HEK293 (cell line): ENCODE data around the gene PLIN5.

Experiments
- CTCF ChIP-seq: fragments of 450-650 bp; formaldehyde crosslinking; IDR thresholded peaks from 2 replicates; pipeline ENCODE4 v1.5.1; 2016; ENCODE audit warnings: missing biosample characterization, missing genetic modification characterization
- KLF7 ChIP-seq: fragments of 450-650 bp; formaldehyde crosslinking; IDR thresholded peaks from 2 replicates; pipeline ENCODE4 v1.5.1; 2016; ENCODE audit warnings: missing biosample characterization, missing genetic modification characterization, borderline replicate concordance
- RBAK ChIP-seq: fragments of 450-650 bp; formaldehyde crosslinking; IDR thresholded peaks from 2 replicates; pipeline ENCODE4 v1.5.1; 2016; ENCODE audit warnings: missing biosample characterization, missing genetic modification characterization
- TCF7L2 ChIP-seq: IDR thresholded peaks from 2 replicates; pipeline ENCODE4 v1.6.1; 2011; ENCODE audit warnings: low read depth, mild to moderate bottlenecking, inconsistent platforms, low read length, moderate library complexity, borderline replicate concordance
- ZFP41 ChIP-seq: fragments of 450-650 bp; formaldehyde crosslinking; IDR thresholded peaks from 2 replicates; pipeline ENCODE4 v1.5.1; 2016; ENCODE audit warnings: missing biosample characterization, missing genetic modification characterization, borderline replicate concordance
- ZNF140 ChIP-seq: fragments of 450-650 bp; formaldehyde crosslinking; IDR thresholded peaks from 2 replicates; pipeline ENCODE4 v1.5.1; 2016; ENCODE audit warnings: missing biosample characterization, missing genetic modification characterization
- ZNF148 ChIP-seq: fragments of 450-650 bp; formaldehyde crosslinking; IDR thresholded peaks from 2 replicates; pipeline ENCODE4 v1.5.0; 2017; ENCODE audit warnings: missing biosample characterization, missing genetic modification characterization, borderline replicate concordance
- ZNF202 ChIP-seq: fragments of 450-650 bp; formaldehyde crosslinking; IDR thresholded peaks from 2 replicates; pipeline ENCODE4 v1.5.1; 2016; ENCODE audit warnings: missing biosample characterization, missing genetic modification characterization, borderline replicate concordance
- ZNF302 ChIP-seq: fragments of 450-650 bp; formaldehyde crosslinking; IDR thresholded peaks from 2 replicates; pipeline ENCODE4 v1.5.1; 2016; ENCODE audit warnings: missing biosample characterization, missing genetic modification characterization, low read depth
- ZNF335 ChIP-seq: fragments of 450-650 bp; formaldehyde crosslinking; conservative IDR thresholded peaks from 2 replicates; pipeline ENCODE4 v1.5.1; 2016; ENCODE audit warnings: missing biosample characterization, missing genetic modification characterization
- ZNF555 ChIP-seq: fragments of 450-650 bp; formaldehyde crosslinking; conservative IDR thresholded peaks from 2 replicates; pipeline ENCODE4 v1.5.1; 2017; ENCODE audit warnings: missing biosample characterization, mild to moderate bottlenecking, missing genetic modification characterization, inconsistent platforms
- ZNF621 ChIP-seq: fragments of 450-650 bp; formaldehyde crosslinking; IDR thresholded peaks from 2 replicates; pipeline ENCODE4 v1.5.1; 2017; ENCODE audit warnings: missing biosample characterization, missing genetic modification characterization
- ZNF654 ChIP-seq: fragments of 450-650 bp; formaldehyde crosslinking; IDR thresholded peaks from 2 replicates; pipeline ENCODE4 v1.5.1; 2016; ENCODE audit warnings: low read depth, missing biosample characterization, missing genetic modification characterization

- TF ChIP-seq TCF7L2 = no peak
- TF ChIP-seq ZNF302 (tag by site-specific recombination) = no peak
- no peak for TF ChIP-seq ZNF555
- TF ChIP-seq ZNF202 (tag by site-specific recombination) = no peak
- TF ChIP-seq CTCF = no peak
- no peak for TF ChIP-seq ZNF148 (tag by site-specific recombination)
- no peak for TF ChIP-seq RBAK
- no peak for TF ChIP-seq KLF7
- TF ChIP-seq ZNF654 = no peak
- no peak for TF ChIP-seq ZNF140 (tag by site-specific recombination)
- no peak for TF ChIP-seq ZFP41
- TF ChIP-seq ZNF335 (tag by site-specific recombination) = no peak
- TF ChIP-seq ZNF621 (tag by site-specific recombination) = no peak
These were observed 1.8 kb upstream of the PLIN5 start for GRCh38 chr19:4536798-4537197.
